Midbrain (tissue), 1 donor: ENCODE measurements around the gene MAST2.
A peak's percentile ranks its signal among the peaks of the same experiment; 100 is the strongest.
"Not testable (repeated sequence)": the region's sequence is repeated elsewhere in the genome, so short reads cannot be mapped to it uniquely, and the experiment has no call there.

Experiments
- DNase-seq: peaks from one replicate; lab custom pipeline; 2025; lab: John Stamatoyannopoulos, UW

Gene MAST2

DNA sequence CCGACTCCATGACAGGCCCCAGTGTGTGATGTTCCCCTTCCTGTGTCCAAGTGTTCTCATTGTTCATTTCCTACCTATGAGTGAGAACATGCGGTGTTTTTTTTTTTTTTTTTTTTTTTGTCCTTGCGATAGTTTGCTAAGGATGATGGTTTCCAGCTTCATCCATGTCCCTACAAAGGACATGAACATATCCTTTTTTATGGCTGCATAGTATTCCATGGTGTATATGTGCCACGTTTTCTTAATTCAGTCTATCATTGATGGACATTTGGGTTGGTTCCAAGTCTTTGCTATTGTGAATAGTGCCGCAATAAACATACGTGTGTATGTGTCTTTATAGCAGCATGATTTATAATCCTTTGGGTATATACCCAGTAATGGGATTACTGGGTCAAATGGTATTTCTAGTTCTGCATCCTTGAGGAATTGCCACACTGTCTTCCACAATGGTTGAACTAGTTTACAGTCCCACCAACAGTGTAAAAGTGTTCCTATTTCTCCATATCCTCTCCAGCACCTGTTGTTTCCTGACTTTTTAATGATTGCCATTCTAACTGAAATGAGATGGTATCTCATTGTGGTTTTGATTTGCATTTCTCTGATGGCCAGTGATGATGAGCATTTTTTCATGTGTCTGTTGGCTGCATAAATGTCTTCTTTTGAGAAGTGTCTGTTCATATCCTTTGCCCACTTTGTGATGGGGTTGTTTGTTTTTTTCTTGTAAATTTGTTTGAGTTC lies 54.5 kb downstream of the MAST2 start:
- not testable (repeated sequence) for DNase-seq

DNA sequence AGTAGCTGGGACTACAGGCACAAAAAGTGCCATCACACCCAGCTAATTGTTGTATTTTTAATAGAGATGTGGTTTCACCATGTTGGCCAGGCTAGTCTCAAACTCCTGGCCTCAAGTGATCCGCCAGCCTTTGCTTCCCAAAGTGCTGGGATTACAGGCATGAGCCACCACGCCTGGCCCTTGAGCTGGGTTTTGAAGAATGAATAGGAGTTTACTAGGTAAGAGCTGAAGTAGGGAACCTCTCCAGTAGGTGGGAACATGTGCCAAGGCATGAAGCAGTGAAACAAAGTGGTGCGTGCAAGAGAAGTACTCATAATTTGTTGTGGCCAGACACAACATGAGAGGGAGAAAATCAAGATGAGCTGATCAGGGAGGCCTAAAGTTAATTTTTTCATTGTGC lies 55.8 kb downstream of the MAST2 start:
- no peak for DNase-seq

DNA sequence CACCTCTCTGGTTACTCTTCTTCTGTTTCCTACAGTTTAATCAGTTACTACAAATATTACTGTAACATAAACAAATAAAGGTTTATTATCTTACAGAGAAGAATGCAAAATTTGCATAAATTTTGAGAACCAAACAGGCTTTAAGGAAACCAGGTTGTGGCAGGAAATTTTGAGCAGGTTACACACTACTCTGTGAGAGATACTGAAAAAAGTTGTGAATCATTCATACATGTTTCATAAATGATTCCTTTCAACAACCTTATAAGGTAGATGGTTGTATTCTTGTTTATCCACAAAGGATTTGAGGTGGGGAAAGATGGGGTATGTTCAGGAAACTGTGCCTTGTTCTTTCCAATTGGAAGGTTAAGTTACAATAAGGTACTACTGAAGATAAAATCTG lies 58.6 kb downstream of the MAST2 start:
- DNase-seq, result no peak

DNA sequence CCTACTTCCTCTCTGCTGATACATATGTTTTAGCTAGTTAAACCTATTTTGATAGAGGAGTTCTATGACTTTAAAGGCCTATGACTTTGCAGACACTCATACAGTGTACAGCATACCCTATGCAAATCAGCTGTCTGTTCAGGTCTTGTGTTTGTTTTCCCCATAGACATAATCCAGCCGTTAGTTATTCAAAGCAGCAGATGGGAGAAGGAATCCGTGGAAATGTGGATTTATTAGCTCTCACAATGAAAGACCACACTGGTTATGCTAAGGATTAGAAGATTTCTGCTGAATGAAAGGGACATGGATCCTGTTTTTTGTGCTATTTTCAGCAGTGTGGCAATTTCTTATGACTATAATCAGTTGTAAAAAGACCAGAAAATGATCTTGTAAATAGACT lies 59.8 kb downstream of the MAST2 start:
- no peak for DNase-seq

DNA sequence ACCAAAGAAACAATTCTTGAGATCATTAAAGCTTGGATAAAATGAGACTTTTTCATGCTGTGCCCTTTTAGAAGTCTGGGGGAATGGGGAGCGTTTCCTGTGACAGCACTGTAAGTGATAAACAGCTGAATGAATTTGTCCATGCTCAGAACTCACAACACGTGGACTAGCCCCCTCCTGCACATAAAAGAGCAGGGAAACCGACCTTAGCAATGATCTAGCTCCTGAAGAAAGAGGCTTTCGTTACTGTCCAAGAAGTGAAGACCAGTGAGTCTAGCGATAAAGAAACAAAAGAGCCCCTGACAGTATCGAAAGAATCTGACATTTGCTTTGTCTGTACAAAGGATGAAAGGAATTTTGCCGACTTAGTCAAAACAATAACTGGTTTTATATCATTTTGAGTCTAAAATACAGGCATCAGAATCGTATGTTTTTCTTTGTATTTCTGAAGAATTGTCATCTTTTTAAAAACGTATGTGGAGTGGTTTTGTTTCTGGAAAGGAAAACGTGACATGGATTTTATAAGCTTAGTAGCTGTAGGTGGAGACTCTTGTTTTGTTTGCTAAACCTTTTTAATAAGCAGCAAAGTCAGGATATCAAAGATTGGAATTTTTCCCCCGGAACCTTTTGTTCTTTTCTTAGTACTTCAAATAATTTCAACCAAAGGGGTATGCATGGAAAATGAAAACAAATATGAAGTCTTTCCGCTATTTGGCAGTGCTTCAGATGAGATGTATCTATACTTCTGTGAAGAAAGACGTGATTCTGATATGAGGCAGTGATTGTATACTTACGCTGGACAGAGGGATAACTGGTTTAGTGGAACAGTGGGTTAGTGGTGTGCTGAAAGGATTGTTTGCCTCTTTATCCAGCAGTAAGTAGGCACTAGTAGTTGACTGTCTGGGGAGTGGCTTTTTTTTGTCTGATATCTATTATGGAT lies 61.0 kb downstream of the MAST2 start:
- DNase-seq, result peak; percentile 10

DNA sequence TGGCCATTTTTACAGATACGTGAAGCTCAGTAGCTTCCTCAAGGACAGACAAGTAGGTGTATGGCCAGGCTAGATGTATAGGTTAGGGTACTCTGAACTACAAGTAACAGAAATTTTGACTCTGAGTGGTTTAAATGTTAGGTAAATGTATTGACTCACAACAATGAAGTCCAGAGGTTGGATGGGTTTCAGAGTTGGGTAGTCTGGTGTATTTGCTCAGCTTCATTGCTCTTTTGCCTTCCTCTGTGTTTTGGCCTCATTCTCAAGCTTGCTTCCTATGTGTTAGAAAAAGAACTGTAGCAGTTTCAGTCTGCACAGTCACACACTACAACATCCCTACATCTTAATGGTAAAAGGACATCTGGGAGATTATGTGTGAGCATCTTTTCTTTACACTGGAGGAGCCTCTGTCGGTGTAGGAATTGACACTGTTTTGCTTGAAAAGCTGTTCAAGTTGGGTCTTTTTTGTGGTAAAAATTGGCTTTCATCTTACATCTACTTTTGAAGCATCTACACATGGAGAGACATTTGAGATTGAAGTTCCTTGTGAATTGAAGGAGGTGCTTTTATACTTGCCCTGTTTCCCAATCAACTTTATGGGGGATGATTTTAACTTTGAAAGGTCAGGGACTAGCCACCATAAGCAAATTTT lies 64.4 kb downstream of the MAST2 start:
- DNase-seq, result no peak

DNA sequence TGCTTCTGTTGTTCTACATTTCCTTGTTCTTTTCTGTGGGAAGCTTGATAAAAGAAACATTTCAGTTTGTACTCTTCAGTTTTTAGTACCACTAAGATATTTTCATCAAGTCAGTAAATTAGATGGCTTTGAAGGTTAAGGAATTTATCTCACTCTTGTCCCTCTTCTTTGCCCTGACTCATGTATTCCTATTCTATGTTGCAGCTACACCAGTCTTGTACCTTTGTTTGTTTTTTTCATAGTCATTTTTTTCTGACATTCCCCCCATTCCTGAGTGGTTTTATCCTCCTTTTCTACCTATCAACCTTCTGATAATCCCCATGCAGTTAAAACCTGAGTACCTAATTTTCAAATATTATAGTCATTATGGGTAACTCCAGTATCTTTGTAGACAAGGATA lies 65.4 kb downstream of the MAST2 start:
- DNase-seq, result no peak

DNA sequence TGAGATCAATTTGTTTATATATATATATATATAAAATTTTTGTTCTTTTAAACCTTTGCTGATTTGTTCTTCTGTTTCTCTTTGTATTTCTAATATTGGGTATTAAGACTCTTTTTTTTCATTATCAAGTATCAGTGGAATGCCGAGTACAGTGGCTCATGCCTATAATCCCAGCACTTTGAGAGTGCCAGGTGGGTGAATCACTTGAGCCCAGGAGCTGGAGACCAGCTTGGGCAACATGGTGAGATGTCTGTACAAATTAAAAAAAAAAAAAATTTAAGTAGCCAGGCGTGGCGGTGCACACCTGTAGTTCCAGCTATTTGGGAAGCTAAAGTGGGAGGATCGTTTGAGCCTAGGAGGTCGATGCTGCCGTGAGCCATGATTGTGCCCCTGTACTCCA lies 67.1 kb downstream of the MAST2 start:
- no peak for DNase-seq

DNA sequence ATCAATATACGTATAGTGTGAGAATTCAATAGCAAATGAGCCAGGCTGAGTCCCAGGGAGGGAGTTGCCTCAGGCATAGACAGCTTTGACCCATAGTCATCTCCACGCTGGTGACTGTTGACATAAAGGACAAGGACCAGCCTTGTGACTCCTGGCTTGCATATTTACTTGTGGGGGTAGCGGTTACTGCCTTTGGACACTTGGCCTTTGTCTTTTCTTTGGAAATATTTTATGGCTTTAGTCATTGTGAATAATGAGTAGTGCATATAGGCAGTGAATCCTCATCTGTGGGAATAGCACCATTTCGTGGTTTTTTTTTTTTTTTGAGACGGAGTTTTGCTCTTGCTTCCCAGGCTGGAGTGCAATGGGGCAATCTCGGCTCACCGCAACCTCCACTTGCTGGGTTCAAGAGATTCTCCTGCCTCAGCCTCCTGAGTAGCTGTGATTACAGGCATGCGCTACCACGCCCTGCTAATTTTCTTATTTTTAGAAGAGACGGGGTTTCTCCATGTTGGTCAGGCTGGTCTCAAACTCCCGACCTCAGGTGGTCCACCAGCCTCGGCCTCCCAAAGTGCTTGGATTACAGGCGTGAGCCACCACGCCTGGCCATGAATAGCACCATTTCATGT lies 68.9 kb downstream of the MAST2 start:
- DNase-seq, result peak; percentile 5

DNA sequence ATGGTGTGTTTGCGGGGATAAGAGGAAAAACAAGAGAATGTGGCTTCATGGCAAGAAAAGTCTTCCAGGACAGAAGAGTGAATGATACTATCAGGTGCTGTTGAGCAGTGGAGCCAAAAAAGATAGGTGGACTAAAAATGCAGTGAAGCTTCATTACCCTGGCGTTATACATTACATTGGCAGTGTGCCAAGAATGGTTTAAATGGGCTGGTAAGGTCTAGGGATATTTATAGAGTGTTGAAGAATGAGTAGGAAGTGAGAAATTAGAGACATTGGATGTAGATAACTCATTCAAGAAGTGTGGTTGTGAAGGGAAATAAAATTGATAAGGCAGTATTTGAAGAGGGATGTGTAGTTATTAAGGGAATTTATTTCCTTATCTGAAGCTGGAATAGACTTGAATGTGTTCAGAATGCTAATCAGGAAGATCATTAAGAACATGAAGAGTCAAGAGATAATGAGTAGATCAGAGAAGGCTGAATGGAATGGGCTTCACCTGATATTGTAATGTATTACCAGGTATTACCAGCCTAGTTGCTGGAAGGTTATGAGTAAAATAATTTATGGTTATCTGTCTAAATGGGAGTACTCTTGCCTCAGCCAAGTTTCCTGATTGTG lies 72.7 kb downstream of the MAST2 start:
- DNase-seq, result no peak

DNA sequence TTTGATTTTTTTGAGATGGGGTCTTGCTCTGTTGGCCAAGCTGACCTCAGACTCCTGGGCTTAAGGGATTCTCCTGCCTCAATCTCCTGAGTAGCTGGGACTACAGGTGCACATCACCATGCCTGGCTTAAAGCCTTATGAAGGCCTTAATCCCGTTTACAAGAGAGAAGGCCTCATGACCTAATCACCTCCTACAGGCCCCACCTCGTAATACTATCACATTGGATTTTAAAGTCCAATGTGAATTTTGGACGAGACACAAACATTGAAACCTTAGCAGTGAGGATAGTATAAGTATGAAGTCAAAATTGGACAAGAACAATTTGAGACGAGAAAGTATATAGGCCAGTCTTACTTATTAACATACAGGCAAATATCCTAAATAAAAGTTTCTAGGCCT lies 73.9 kb downstream of the MAST2 start:
- DNase-seq, result no peak

DNA sequence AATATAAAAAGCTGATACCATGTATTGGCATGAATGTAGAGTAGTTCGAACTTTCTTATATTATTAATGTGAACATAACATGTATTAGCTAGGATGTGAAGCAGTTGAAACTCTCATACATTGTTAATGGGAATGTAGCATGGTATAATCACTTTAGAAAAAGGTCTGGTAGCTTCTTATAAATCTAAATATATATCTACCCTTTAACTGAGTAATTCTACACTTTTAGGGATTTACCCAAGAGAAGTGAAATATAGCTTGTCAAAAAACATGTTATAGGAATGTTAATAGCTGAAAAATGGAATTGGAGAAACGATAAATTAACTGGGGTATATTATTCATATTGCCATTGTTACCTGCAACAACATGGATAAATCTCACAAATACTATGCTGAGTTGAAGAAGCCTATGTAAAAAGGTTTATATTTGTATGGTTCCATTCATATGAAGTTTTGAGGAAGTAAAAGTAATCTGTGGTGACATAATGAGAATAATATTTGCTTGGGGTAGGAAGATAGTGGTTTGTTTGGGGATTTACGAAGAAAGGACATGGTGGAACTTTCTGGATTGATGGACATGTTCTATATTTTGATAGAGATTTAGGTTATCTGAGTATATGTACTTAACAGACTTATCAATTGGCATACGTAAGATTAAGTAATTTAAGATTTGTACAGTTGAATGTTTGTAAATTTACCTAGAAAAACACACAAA lies 76.6 kb downstream of the MAST2 start:
- DNase-seq, result no peak

DNA sequence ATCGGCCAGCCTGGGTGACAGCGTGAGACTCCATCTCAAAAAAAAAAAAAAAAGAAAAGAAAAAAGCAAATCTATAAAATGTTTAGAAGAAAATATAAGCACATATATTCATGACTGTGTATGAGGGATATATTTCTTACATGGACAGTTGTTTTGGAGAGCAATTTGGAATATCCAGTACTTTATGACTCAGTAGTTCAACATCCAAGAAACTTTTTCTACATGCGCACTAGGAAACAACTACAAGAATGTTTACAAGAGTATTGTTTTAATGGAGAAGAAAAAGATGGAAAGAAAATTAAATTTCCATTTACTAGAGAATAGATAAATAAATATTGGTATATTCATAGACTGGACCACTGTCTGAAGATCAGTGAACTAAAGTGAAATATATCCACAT lies 77.5 kb downstream of the MAST2 start:
- no peak for DNase-seq

DNA sequence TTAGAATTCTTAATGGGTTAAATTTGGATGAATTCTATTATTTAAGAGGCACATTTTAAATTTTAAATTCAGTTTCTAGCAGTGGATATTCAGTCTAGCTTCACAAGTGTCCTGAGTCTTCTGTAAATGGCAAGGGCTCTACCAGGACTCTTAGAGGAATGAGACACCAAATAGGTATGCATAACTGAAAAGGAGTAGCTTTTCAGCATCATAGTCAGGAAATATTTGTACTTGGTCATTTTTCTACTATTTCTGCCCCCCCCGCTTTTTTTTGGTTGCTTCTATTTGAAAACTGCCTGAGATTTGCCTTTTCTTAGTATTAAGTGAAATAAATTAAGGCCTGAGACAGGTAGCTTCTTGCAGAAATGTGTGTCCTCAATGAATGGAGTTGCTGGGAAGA lies 80.2 kb downstream of the MAST2 start:
- DNase-seq, result no peak

DNA sequence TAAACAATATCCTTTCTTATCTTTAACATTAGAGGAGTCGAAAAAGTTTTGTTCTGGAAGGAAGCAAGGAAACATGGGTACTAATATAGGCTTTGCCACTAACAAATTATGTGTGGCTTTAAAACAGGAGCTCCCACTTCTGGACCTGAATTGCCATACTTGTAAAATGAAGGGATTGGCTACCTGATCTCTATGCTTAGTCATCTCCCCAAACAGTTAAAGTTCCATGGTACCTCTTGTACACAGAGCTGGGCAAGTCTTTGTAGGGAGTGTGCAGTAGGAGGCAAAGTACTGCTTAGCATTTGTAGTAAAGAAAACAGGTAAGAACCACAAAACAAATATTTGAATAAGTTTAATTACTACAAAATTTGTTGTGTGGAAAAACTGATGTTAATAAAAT lies 81.3 kb downstream of the MAST2 start:
- no peak for DNase-seq

DNA sequence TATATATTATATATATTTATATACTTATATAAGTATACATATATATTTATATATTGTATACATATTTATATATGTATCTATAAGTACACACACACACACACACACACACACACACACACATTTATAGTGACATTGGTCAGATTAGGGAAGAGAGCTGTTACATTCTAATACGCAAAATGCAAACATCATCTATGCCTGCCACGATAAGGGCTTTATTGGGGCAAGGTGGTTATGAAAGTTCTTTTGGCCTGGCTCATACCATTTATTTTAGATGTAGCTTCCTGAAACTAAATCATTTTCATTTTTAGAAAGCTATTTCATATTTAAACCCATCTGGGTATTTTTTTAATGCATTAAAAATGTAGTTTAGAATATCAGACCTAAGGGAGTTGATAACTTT lies 82.8 kb downstream of the MAST2 start:
- no peak for DNase-seq

DNA sequence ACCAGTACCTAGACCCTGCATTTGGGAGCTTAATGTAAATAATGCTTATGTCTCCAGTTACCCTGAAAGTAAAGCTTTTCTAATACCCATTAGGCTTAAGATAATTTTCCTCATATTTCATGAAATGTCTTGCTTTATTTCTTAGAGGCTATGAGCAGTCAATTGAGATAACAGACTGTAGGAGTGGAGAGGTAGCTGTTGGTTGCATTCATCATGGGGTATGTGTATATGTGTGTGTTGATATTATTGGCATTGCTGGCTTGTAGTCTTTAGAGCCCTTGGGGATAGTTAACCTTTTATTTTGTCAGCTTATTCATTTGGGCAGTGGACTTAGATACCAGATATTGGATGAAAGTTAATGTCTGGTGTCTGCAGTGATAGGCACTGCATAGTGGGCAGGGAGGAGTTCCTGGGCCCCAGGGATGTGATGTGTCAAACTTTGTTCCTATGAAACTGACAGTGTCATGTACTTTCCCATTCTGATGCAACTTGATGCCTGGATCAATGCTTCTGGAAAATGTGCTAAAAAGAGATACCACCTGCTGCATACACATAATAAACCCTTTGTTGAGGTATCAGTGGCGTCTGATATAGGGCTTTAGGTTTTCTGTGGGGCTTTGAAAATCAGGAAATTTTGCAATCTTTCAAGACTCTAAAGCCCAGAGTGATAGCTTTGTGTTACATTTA lies 83.9 kb downstream of the MAST2 start:
- no peak for DNase-seq

DNA sequence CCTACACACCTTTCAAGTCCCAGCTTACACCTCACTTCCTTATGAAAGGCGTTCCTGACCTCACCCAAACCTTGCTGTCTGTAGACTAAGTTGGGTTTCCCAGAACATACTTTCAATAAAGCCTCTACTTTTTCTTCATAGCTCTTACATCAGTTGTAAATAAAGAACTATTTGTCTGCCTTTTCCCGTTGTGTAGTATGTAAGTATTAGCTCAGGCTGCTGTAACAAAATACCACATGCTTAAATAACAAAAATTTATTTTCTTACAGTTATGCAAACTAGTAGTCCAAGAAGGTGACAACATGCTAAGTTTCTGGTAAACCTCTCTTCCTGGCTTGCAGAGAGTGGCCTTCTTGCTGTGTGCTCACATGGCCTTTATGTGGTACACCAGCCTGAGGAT lies 86.7 kb downstream of the MAST2 start:
- no peak for DNase-seq

DNA sequence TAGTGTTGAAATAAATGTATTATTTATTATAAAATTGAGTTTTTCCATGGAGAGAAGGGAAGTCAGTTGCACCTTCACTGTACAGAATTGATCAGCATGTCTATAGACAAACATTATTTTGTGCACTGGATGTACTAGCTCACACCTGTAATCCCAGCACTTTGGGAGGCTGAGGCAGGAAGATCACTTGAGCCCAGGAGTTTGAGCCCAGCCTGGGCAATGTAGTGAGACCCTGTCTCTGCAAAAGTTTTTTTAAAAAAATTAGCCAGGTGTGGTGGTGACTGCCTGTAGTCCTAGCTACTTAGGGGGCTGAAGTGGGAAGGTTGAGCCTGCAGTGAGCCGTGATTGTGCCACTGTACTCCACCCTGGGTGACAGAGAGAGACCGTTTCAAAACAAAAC lies 87.7 kb downstream of the MAST2 start:
- no peak for DNase-seq

DNA sequence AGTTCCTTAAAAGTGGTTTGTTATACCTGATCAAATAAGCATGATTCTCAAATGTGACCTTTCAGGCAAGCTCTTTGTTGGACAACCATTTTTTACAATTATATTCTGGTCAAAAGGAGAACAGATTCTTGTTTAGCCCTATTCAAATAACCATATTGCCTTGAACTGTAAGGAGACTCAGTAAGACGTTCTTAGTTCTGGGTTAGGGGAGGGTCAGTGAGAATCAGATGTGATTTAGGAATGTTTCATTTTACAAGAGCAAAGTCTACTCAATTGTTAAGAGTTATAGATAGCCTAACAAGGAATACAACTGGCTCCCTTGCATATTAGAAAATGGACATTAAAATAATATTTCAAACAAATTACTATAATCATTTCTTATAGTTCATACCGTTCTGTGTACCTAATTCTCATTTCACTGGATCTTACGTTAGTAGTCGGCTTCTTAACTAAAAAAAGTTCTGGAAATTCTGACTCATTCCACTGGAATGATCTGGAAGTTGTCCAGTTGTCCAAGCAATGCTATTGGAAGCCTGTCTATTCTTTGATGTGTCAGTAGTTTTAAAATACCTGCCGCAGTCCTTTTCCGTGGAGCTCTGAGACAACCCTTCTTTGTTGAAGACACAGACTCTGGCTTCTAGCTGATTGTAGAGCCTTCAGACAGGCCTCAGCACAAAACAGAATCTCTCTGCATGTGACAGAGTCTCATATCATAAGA lies 88.8 kb downstream of the MAST2 start:
- DNase-seq, result no peak
